NCI-H748 treated with DMSO at 0.1 percent for 48 hours (cell line): ENCODE measurements around the gene MEAK7.

Experiments used
- DNase-seq: peaks from one replicate; lab custom pipeline; 2025; lab: John Stamatoyannopoulos, UW

MEAK7 gene

GRCh38 chr16:84465154-84465553, 39.3 kb downstream of the MEAK7 start:
- no peak for DNase-seq

DNA sequence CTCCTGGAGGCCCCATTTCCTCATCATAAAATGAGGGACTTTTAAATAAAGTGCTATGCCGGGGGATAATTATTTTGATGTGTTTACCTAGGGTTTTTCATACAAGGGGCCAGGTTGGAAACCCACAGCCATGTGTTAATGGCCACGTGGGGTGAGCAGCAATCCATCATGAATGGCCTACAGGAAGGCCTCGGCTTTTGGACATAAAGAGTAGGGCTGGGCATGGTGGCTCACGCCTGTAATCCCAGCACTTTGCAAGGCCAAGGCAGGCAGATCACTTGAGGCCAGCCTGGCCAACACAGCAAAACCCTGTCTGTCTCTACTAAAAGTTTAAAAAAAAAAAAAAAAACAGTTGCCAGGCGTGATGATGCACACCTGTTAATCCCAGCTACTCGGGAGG, 40.3 kb downstream of the MEAK7 start:
- DNase-seq, result no peak

DNA sequence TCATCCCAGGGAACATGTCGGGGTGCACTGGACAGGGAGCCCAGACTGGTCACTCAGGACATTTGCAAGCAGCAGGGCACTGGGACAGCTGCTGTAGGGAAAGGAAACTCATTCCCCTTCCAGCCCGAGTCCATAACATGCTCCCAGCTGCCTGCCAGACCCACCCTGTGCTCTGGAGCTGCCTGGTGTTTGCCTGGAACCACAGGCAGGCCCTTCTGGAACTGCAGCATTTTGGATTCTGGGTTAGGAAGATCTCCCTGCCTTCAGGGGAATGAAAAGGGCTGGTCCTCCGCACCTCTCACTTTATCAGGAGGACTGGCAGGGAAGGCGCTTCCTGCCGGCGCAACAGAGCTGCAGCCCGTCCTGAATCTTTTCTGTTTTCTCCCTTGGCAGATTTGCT, 41.2 kb downstream of the MEAK7 start:
- DNase-seq, result no peak

- DNase-seq, result no peak
Observed at GRCh38 chr16:84462296-84463210, 41.9 kb downstream of the MEAK7 start.

DNA sequence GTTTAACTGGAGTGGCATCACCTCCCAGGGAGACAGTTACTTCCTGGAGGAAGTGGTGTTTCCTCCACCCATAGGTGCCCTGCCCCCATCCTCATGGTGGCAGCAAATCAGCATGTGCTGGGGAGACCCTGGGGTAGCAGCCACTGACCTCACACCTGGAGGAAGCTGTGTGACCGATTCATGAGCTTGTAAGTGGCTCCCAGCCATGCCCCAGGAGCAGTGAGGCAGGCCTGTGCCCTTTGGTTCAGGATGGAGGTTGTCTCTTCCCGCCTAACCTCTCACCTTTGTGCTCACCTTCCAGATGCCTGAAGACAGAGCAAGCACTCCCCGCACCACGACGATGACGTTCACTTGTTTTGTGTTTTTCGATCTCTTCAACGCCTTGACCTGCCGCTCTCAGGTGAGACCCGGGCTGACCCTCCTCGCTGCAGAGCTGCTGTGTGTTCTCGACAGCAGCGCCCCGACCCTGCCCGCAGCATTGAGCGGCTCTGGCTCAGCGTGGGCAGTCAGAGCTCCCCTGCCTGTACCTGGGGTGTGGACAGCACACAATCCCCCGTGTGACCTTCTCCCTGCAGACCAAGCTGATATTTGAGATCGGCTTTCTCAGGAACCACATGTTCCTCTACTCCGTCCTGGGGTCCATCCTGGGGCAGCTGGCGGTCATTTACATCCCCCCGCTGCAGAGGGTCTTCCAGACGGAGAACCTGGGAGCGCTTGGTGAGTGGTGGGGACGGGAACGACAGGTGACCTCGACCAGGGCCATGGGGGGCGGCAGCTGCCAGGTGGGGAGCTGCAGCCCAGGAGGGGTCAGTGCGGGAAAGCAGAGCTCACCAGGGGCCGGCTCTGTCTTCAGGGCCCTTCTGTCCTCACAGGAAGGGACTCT, 42.8 kb downstream of the MEAK7 start:
- no peak for DNase-seq

GRCh38 chr16:84461029-84461412, 43.4 kb downstream of the MEAK7 start:
- no peak for DNase-seq

DNA sequence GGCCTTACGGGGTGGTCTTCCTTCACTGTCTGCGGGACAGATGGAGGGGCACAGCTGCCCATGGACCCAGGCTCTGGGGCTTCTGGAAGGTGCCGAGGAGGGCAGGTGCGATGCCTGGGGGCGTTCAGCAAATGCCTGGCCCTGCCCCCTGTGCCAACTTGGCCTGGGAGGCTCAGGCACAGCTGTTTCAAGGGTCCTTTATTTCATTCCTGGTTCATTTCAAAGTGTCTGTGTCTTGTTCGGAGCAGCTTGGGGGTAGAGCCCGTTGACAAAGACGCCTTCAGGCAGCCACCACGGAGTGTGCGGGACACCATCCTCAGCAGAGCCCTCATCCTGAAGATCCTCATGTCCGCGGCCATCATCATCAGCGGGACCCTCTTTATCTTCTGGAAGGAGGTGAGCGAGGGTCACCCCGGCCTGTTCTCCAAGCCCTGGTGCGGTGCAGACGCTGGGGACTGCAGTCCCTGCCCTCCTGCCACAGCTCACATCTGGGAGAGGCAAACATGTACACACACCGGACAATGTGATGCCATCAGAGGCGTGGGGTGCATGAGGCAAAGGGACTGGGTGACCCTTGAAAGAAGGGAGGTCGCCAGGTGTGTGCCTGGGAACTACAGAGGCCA, 43.9 kb downstream of the MEAK7 start:
- no peak for DNase-seq

- no peak for DNase-seq
Observed at GRCh38 chr16:84459941-84460405, 44.5 kb downstream of the MEAK7 start.

DNA sequence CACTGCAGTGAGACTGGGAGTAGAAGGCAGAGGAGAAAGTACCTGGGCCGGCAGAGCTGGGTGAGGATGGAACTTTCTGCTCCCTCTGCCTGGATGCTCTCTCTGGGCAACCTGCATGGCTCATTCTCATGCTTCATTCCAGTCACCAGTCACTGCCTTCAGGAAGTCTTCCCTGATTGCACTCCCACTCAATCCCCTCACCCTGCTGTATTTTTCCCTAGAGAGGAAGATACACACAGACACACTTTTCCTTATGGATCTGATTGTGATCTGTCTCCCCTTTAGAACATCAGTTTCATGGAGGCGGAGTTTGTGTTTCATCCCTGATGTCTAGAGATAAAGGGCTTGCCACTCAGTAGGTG, 44.9 kb downstream of the MEAK7 start:
- DNase-seq, result no peak

DNA sequence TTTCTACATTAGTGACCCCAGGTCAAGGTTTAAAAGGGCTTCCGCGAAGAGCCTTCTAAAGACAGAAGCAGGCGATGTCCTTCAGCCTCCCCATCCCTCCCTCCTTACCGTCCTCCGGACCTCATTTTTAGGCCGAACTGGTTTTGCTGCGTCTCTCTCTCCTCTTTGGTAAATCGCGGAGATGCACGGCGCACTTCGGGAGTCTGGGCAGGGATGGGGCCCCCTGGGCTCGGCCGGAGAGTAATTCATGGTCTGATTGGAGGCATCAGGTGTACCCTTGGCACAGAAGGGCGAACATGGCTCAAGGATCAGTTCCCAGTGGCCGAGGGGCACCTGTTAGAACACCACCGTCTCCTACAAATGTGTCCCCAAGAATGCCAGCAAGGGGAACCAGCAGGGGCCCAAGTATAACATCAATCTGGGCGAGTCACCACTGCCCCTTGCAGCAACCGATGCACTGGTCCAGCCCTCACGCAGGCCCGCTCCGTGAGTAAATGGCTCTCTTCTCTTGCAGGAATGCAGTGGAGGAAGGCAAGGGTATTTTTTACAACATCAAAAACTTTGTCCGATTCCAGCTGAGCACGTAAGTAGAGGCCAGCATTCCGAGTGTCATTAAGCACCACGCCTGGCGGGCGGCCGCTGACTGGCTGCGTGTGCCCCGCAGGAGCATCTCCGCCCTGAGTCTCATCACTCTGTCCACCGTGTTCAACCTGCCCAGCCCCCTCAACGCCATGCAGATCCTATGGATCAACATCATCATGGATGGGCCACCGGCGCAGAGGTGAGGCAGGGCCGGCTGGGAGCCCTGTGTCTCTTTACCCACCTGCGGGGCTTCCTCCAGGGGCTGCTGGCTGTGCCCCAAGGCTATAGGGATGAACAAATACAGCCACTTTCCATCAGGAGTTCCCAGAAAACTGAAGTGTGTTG, 45.6 kb downstream of the MEAK7 start:
- no peak for DNase-seq

DNA sequence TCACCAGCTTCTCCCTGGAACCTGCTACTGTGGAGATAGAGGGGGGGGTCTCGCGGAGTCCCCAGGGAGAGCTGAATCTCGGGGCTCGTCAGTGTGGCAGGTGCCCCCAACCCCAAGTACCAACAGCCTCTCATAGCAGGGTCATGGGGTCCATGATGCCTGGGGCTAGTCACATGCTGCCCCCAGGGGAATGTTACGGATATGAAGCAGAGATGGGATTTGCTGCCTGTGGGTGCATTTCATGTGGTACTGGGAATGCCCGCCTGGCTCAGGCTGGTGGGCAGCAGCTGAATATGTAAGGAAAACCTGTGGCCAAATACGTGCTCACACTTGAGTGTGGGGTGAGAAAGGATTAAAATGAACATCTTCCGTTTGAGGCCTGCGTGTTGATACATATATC, 49.4 kb downstream of the MEAK7 start:
- no peak for DNase-seq
